Spleen (tissue), 11 donors: Measurements from ENCODE around the gene ERC1. TPM values are rescaled to one million over a fixed set of nuclear protein-coding genes. Genes with fewer than 3 reads are reported as not detected.

Experiments used
- DNase-seq: peaks from one replicate; pipeline ENCODE4 v3.0.0-alpha.2; 2020
- H3K27ac ChIP-seq, 8 donors: fragments of 200-600 bp; sonication (generic) in 7 of 8; 1 replicate in 4 of 8; 2 replicates in 4 of 8; pipeline versions ENCODE4 v1.5.0 to v1.8.0; 2016 to 2021; ENCODE audit warnings: inconsistent platforms in 4 of 8, mild to moderate bottlenecking in 4 of 8, moderate library complexity in 1 of 8
- H3K27me3 ChIP-seq, 7 donors: fragments of 200-600 bp; sonication (generic) in 6 of 7; replicated peaks in 1 of 7; 1 replicate in 4 of 7; 2 replicates in 3 of 7; pipeline versions ENCODE4 v1.5.0 to v1.8.0; 2016 to 2021; ENCODE audit warnings: inconsistent platforms in 3 of 7, mild to moderate bottlenecking in 1 of 7
- H3K36me3 ChIP-seq, 6 donors: fragments of 200-600 bp; sonication (generic) in 5 of 6; 1 replicate in 4 of 6; 2 replicates in 2 of 6; pipeline versions ENCODE4 v1.5.0 to v1.8.0; 2016 to 2021; ENCODE audit warnings: inconsistent platforms in 2 of 6
- H3K4me1 ChIP-seq, 6 donors: fragments of 200-600 bp; sonication (generic) in 5 of 6; 1 replicate in 3 of 6; 2 replicates in 3 of 6; pipeline versions ENCODE4 v1.5.0 to v1.8.0; 2016 to 2021; ENCODE audit warnings: inconsistent platforms in 3 of 6
- H3K4me3 ChIP-seq, 8 donors: fragments of 200-600 bp; sonication (generic) in 7 of 8; 1 replicate in 4 of 8; 2 replicates in 4 of 8; pipeline versions ENCODE4 v1.5.0 to v1.8.0; 2016 to 2021; ENCODE audit warnings: inconsistent platforms in 4 of 8, mild to moderate bottlenecking in 4 of 8, moderate library complexity in 2 of 8
- H3K9me3 ChIP-seq, 8 donors: fragments of 200-600 bp; sonication (generic) in 7 of 8; 1 replicate in 4 of 8; 2 replicates in 4 of 8; pipeline versions ENCODE4 v1.5.0 to v1.8.0; 2016 to 2021; ENCODE audit warnings: inconsistent platforms in 4 of 8
- POLR2A ChIP-seq, 3 donors: fragments of 450-650 bp; IDR thresholded peaks; one replicate each; pipeline ENCODE4 v1.5.1; 2017; ENCODE audit warnings: antibody characterized with exemption in 3 of 3, mild to moderate bottlenecking in 1 of 3
- POLR2AphosphoS5 ChIP-seq, 3 donors: sonication (generic); formaldehyde crosslinking; IDR thresholded peaks; one replicate each; pipeline ENCODE4 v1.5.1; 2017; ENCODE audit warnings: antibody characterized with exemption in 3 of 3
- WGBS, 5 donors: extraction: QIAGEN DNeasy Blood & Tissue Kit in 3 of 5; methylation state at CpG; one replicate each; pipeline versions ENCODE4 v1.1.5 to v1.1.7; 2013 to 2018; 5-methylcytosine and 5-hydroxymethylcytosine counted together
- intact Hi-C: fragments of 100-400 bp; cut with DNase I; formaldehyde crosslinking; loops from one replicate; pipeline ENCODE4 v1.15.0; 2023; ENCODE audit warnings: low total_unique reads
- polyA plus RNA-seq, 3 donors: library from polyadenylated mRNA; stranded (reverse); fragments of 200-250 nt; gene quantifications; one replicate each; pipeline ENCODE4 v1.2.1, GENCODE V29; 2013
- total RNA-seq, 7 donors: library from RNA; depleted of rRNA in 3 of 7; stranded (reverse); fragments of >200 nt in 3 of 7; fragmentation: NEBNext Ultra II Directional in 4 of 7; extraction: Animal tissue kit (Norgen Biotek cat#: 25700) in 4 of 7; gene quantifications; one replicate each; pipeline versions ENCODE4 v1.1.0 to v1.2.1, GENCODE V29; 2016 to 2021
- TF ChIP-seq, protein P1 (sequence below), 11 experiments: fragments of 200-600 bp in 7 of 11; fragments of 450-650 bp in 4 of 11; sonication (generic) in 4 of 11; IDR thresholded peaks in 8 of 11; conservative IDR thresholded peaks in 3 of 11; 1 replicate in 7 of 11; 2 replicates in 4 of 11; pipeline versions ENCODE4 v1.4.0 to v1.8.0; 2016 to 2021; ENCODE audit warnings: antibody characterized with exemption in 11 of 11, inconsistent platforms in 4 of 11, mild to moderate bottlenecking in 1 of 11
- donor health status: healthy with polysubstance abuse.
- donor health status: DM: no; HTN: no; CAD: no; lungs with moderate emphysema.
- donor health status: DM: no; HTN: no; CAD: no.
- donor health status: Bipolar disorder and iron deficiency.
- donor health status: healthy.
- donor health status: DM: no; HTN: no; CAD: no.
- donor health status: DM: yes; HTN: yes; CAD: no.

Gene ERC1
- total and polyA plus RNA-seq, 10 donors, result 1.2 to 73.4 (median 42.6) TPM

DNA sequence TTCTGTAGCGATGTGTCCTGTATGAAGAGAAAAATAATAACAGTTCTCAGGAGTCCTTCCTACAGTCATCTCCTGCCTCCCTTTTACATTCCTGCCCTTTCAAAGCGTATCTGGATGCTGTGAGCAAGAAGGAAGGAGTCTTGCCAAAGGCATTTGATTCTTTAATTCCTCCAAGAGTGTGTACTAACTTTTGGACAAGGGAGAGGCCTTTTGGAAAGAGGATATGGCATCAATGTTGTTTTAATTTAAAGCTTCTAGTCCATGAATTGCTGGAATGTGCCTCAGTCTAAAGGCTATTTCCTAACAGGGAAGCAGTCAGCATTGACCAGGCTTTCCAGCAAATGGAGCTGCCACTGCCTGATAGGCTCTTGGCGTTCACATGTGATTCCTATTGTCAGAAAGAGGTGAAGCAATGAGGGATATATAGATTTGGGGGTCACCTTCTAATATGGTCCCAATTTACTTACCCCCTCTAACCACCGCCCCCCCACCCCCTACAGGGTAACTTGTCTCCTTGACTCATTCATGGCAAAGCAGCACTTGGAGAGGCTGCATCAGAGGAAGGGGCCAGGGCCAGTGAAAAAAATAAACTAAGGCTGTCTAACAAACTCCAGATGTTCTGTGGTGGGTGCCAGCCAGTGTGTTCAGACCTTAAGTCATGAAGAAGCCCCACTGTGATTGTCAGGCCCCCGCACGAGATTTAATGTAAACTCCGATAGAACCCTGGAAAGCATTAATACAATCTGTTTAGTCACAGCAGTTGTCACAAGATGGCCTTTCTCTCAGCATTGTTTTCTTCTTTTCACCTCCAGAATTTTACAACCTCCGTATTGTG, 383.1 kb downstream of the ERC1 start:
- TF ChIP-seq POLR2A (IDR thresholded peaks at IDR 0.05), result no peak
- no peak for TF ChIP-seq POLR2AphosphoS5 (IDR thresholded peaks at IDR 0.05)
- TF ChIP-seq, protein P1, sequence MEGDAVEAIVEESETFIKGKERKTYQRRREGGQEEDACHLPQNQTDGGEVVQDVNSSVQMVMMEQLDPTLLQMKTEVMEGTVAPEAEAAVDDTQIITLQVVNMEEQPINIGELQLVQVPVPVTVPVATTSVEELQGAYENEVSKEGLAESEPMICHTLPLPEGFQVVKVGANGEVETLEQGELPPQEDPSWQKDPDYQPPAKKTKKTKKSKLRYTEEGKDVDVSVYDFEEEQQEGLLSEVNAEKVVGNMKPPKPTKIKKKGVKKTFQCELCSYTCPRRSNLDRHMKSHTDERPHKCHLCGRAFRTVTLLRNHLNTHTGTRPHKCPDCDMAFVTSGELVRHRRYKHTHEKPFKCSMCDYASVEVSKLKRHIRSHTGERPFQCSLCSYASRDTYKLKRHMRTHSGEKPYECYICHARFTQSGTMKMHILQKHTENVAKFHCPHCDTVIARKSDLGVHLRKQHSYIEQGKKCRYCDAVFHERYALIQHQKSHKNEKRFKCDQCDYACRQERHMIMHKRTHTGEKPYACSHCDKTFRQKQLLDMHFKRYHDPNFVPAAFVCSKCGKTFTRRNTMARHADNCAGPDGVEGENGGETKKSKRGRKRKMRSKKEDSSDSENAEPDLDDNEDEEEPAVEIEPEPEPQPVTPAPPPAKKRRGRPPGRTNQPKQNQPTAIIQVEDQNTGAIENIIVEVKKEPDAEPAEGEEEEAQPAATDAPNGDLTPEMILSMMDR (IDR thresholded peaks at IDR 0.05 in 8 of 11, conservative IDR thresholded peaks at IDR 0.05 in 3 of 11), result no peak
- Histone ChIP-seq H3K27ac (no peak overlapping the region), H3K4me3 (no peak overlapping the region), H3K4me1 (peaks cover 0 to 13% (median 3%) of the 10 kb centered on the region in 6 donors), H3K9me3 (no peaks in the 10 kb centered on the region), H3K27me3 (no peaks in the 10 kb centered on the region), H3K36me3 (peaks cover 0 to 58% (median 9%) of the 10 kb centered on the region in 6 donors)
- intact Hi-C loops, result no loop called here
- no peak for DNase-seq
- WGBS, 5 donors, result 77 to 96% (median 85%) methylated on average over 8 of the region's 8 CpGs

DNA sequence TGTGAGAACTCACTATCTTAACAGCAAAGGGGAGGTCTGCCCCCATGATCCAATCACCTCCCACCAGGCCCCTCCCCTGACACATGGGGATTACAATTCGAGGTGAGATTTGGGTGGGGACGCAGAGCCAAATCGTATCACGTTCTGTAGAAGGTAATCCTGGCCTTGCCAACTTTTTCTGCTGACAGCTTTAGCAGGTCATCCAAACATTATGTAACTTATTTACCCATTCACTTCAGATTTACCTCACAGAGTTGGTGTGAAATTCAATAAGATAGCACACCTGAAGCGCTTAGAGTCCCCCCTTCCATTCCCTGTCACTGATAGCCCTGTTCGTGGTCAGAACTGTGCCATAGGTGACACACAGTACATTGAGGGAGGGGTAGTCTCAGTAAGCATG, 384.3 kb downstream of the ERC1 start:
- no peaks in the 10 kb centered on the region for H3K27me3 ChIP-seq
- peak overlapping the region in 2 of 8 donors; percentile 69 to 79 for H3K27ac ChIP-seq
- intact Hi-C loops, result no loop called here
- no peak for DNase-seq
- 93 to 98% (median 95%) methylated on average over 6 of the region's 6 CpGs for WGBS, 5 donors
- H3K4me1 ChIP-seq, result peaks cover 0 to 1% (median 0%) of the 10 kb centered on the region in 6 donors
- TF ChIP-seq POLR2A (IDR thresholded peaks at IDR 0.05), result no peak
- no peak for TF ChIP-seq POLR2AphosphoS5 (IDR thresholded peaks at IDR 0.05)
- TF ChIP-seq, protein P1 (IDR thresholded peaks at IDR 0.05 in 8 of 11, conservative IDR thresholded peaks at IDR 0.05 in 3 of 11), result no peak
- H3K9me3 ChIP-seq, result no peaks in the 10 kb centered on the region
- no peak overlapping the region for H3K4me3 ChIP-seq
- H3K36me3 ChIP-seq, result peaks cover 0 to 68% (median 9%) of the 10 kb centered on the region in 6 donors

- Histone ChIP-seq H3K27ac (no peak overlapping the region), H3K4me3 (no peak overlapping the region), H3K27me3 (no peaks in the 10 kb centered on the region), H3K9me3 (no peaks in the 10 kb centered on the region), H3K4me1 (no peaks in the 10 kb centered on the region), H3K36me3 (peaks cover 0 to 65% (median 4%) of the 10 kb centered on the region in 6 donors)
- intact Hi-C loops, result no loop called here
- no peak for TF ChIP-seq POLR2A (IDR thresholded peaks at IDR 0.05)
- TF ChIP-seq, protein P1 (IDR thresholded peaks at IDR 0.05 in 8 of 11, conservative IDR thresholded peaks at IDR 0.05 in 3 of 11), result no peak
- TF ChIP-seq POLR2AphosphoS5 (IDR thresholded peaks at IDR 0.05), result no peak
- WGBS, 5 donors, result 94 to 99% (median 95%) methylated on average over 5 of the region's 5 CpGs
- DNase-seq, result no peak
These were observed 386.1 kb downstream of the ERC1 start for GRCh38 chr12:1377117-1377516.

- Histone ChIP-seq H3K4me3 (no peak overlapping the region), H3K9me3 (no peaks in the 10 kb centered on the region), H3K27me3 (no peaks in the 10 kb centered on the region), H3K36me3 (peaks cover 0 to 59% (median 4%) of the 10 kb centered on the region in 6 donors), H3K4me1 (no peaks in the 10 kb centered on the region), H3K27ac (no peak overlapping the region)
- DNase-seq, result no peak
- WGBS, 5 donors, result 91 to 97% (median 94%) methylated on average over 3 of the region's 3 CpGs
- intact Hi-C loops, result no loop called here
- TF ChIP-seq, protein P1 (IDR thresholded peaks at IDR 0.05 in 8 of 11, conservative IDR thresholded peaks at IDR 0.05 in 3 of 11), result no peak
- no peak for TF ChIP-seq POLR2AphosphoS5 (IDR thresholded peaks at IDR 0.05)
- TF ChIP-seq POLR2A (IDR thresholded peaks at IDR 0.05), result no peak
These were observed 386.7 kb downstream of the ERC1 start for GRCh38 chr12:1377681-1378080.
